GM19438 (cell line): ENCODE measurements around the gene OIT3.
"Not testable (repeated sequence)": the region's sequence is repeated elsewhere in the genome, so short reads cannot be mapped to it uniquely, and the experiment has no call there.

ENCODE experiments used
- ATAC-seq: cut with Tn5 transposase; IDR thresholded peaks from one replicate; pipeline ENCODE4 v1.9.1; 2021; ENCODE audit warnings: low read depth; ENCODE audit not compliant: unreplicated experiment

Gene OIT3

DNA sequence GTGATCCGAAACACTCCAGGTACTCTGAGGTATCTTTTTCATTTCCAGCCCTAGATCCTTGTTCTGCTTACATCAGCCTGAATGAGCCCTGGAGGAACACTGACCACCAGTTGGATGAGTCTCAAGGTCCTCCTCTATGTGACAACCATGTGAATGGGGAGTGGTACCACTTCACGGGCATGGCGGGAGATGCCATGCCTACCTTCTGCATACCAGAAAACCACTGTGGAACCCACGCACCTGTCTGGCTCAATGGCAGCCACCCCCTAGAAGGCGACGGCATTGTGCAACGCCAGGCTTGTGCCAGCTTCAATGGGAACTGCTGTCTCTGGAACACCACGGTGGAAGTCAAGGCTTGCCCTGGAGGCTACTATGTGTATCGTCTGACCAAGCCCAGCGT is 5.1 kb downstream of the OIT3 start:
- ATAC-seq, result no peak

DNA sequence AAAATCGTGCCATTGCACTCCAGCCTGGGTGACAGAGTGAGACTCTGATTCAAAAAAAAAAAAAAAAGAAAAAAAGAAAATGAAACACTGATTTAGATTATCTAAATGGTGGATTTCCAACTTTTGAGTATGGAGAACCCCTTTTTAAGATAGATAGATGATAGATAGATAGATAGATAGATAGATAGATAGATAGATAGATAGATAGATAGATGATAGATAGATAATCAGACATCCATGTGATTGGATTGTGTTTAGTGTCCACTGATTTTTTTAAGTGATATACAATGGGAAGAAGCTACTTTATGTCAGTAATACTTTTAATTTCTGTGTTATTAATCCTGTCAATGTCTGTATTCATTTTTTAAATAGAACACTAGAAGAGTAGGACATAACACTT is 6.0 kb downstream of the OIT3 start:
- ATAC-seq, result no peak

GRCh38 chr10:72903941-72904446 is 10.5 kb downstream of the OIT3 start:
- not testable (repeated sequence) for ATAC-seq

DNA sequence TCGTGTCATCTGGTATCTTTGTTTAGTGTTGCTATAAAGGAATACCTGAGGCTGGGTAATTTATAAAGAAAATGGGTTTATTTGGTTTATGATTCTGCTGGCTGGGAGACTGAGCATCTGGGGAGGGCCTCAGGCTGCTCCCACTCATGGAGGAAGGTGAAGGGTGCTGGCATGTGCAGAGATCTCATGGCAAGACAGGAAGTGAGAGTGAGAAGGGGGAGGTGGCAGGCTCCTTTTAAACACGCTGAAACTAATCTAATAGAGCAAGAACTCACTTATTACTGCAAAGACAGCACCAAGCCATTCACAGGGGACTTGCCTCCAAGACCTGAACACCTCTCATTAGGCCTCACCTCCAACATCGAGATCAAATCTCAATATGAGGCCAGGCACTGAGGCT is 11.3 kb downstream of the OIT3 start:
- ATAC-seq, result no peak

DNA sequence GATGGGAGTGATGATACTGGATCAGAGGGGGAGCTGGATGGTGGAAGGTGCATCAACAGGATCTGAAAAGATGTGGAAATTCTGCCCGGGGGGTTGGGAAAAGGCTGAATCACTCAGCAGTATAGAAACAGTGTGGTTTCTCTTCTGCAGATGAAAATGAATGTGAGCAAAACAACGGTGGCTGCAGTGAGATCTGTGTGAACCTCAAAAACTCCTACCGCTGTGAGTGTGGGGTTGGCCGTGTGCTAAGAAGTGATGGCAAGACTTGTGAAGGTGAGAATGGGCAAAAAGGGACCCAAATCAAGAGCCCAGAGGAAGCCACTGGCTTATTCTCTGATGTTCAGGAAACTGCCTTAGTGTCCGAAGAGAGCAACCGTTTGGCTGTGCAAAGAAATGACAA is 12.9 kb downstream of the OIT3 start:
- ATAC-seq, result no peak

DNA sequence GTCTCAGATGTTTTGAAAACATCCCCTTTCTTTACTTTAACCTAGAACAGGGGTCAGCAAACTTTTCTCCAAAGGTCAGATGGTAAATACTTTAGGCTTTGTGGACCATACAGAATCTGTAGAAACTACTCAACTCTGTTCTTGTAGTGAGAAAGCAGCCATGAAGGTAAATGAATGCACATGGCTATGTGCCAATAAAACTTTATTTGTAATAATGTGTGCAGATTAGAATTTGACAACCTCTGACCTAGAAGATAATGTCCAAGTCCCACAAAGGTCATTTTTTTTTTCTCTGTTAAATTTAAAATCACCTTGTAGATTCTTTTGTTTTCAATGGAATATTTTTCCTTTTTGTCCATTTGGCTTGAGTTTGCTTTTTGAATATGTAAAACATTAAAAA is 17.2 kb downstream of the OIT3 start:
- no peak for ATAC-seq

GRCh38 chr10:72911758-72912157 is 18.2 kb downstream of the OIT3 start:
- ATAC-seq, result no peak

GRCh38 chr10:72912736-72913135 is 19.2 kb downstream of the OIT3 start:
- ATAC-seq, result no peak

DNA sequence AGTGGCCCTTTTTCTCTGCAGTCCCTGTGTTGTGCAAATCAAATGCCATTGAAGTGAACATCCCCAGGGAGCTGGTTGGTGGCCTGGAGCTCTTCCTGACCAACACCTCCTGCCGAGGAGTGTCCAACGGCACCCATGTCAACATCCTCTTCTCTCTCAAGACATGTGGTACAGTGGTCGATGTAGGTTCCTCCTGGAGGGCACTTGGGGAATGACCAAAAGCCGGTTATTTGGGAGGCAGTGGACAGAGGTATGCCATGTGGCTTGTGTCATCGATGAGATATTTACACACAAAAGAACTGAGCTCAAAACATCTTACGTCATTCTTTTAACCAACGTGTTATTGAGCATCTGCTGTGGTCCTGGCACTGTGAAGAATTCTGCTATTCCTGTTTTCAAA is 19.7 kb downstream of the OIT3 start:
- no peak for ATAC-seq

DNA sequence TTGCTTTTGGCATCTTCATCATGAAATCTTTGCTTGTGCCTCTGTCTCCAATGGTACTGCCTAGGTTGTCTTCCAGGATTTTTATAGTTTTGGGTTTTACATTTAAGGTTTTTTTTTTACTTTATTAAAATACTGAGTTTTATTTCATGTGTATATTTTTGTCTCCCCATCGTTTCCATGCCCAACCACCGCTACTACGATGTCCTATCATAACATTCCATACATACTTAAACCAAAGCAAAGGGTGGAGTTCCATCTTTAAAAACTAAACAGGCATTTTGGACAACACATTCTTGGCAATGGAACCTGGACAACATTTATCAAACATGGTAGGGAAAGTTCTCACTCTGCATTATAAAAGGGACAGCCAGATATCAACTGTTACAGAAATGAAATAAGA is 23.7 kb downstream of the OIT3 start:
- not testable (repeated sequence) for ATAC-seq

- not testable (repeated sequence) for ATAC-seq
Measured at GRCh38 chr10:72917803-72918332, 24.3 kb downstream of the OIT3 start.

- ATAC-seq, result no peak
Measured at GRCh38 chr10:72918352-72918751, 24.8 kb downstream of the OIT3 start.

- not testable (repeated sequence) for ATAC-seq
Measured at GRCh38 chr10:72921147-72921683, 27.7 kb downstream of the OIT3 start.

DNA sequence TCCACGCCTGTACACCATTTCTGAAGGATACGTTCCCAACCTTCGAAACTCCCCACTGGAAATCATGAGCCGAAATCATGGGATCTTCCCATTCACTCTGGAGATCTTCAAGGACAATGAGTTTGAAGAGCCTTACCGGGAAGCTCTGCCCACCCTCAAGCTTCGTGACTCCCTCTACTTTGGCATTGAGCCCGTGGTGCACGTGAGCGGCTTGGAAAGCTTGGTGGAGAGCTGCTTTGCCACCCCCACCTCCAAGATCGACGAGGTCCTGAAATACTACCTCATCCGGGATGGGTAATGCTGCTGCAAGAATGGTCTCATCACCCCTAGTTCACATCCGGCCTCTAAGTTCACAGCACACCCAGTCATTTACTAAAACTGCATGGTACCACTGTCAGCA is 30.8 kb downstream of the OIT3 start:
- no peak for ATAC-seq

DNA sequence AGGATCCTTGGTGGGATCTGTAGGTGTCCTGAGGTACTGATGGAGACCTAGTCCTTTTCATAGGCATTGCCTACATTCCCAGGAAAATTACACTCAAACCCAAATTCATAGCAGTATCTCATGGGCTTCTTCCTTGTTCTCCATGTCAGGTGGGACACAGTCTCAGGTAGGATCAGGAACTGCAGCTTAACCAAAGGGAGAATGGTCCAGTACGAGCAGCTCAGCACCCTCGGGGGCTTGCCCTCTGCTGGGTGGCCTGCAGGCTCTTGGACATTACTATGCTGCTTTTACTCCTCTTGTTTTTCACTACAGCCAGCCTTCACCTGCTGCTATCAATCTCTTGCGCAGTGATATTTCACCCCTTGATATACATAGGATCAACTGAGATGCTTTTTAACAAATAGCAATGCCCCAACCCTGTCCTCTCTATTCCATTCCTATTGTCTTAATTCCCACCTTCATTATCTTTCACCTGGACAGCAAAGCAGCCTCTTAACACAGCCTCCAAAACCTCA is 32.5 kb downstream of the OIT3 start:
- ATAC-seq, result no peak

DNA sequence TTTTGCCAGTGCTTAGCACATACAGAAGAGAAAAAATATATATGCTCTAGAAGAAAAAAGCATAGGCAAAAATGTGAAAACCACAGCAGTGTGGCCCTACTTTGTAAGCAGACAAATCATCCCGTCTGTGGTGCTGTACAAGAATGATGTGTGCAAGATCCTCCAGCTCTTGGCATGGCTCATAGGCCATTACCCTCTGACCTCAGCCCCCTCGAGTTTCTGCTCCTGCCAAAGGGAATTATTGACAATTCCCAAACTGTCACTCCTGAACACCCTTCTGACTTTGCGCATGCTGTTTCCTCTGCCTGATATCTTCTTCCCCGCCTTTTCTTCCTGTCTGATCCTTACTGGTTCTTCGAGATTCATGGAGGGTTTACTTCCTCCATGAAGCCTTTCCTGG is 33.9 kb downstream of the OIT3 start:
- no peak for ATAC-seq

DNA sequence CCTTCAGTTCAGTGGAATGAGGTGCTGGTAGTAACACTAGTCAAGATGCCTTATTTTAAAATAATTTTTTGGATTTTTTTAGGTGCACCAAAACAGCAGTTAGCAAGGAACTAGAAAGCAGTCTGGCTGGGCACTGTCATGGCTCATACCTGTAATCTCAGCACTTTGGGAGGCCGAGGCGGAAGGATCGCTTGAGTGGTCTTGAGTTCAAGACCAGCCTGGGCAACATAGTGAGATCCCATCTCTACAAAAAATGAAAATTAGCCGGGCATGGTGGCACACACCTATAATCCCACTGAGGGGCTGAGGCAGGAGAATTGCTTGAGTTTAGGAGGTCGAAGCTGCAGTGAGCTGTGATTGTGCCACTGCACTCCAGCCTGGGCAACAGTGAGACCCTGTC is 35.3 kb downstream of the OIT3 start:
- ATAC-seq, result no peak

GRCh38 chr10:72930276-72930675 is 36.7 kb downstream of the OIT3 start:
- ATAC-seq, result no peak

DNA sequence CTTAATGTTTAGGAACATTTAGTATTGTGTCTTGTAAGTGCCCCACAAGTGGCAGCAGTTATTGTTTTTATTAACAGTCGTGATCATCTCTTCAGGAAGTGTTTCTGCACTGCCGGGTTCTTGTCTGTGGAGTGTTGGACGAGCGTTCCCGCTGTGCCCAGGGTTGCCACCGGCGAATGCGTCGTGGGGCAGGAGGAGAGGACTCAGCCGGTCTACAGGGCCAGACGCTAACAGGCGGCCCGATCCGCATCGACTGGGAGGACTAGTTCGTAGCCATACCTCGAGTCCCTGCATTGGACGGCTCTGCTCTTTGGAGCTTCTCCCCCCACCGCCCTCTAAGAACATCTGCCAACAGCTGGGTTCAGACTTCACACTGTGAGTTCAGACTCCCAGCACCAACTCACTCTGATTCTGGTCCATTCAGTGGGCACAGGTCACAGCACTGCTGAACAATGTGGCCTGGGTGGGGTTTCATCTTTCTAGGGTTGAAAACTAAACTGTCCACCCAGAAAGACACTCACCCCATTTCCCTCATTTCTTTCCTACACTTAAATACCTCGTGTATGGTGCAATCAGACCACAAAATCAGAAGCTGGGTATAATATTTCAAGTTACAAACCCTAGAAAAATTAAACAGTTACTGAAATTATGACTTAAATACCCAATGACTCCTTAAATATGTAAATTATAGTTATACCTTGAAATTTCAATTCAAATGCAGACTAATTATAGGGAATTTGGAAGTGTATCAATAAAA is 38.9 kb downstream of the OIT3 start:
- ATAC-seq, result no peak

- ATAC-seq, result no peak
Measured at GRCh38 chr10:72935361-72935760, 41.8 kb downstream of the OIT3 start.

GRCh38 chr10:72943498-72944234 is 50.1 kb downstream of the OIT3 start:
- no peak for ATAC-seq
